ENCODE data around the gene EEF1A1. TPM values are rescaled to one million over a fixed set of nuclear protein-coding genes. Genes with fewer than 3 reads are reported as not detected.

The EEF1A1 gene
- total RNA-seq, 2 donors from 2014 or later = 4,267 to 4,798 TPM

DNA sequence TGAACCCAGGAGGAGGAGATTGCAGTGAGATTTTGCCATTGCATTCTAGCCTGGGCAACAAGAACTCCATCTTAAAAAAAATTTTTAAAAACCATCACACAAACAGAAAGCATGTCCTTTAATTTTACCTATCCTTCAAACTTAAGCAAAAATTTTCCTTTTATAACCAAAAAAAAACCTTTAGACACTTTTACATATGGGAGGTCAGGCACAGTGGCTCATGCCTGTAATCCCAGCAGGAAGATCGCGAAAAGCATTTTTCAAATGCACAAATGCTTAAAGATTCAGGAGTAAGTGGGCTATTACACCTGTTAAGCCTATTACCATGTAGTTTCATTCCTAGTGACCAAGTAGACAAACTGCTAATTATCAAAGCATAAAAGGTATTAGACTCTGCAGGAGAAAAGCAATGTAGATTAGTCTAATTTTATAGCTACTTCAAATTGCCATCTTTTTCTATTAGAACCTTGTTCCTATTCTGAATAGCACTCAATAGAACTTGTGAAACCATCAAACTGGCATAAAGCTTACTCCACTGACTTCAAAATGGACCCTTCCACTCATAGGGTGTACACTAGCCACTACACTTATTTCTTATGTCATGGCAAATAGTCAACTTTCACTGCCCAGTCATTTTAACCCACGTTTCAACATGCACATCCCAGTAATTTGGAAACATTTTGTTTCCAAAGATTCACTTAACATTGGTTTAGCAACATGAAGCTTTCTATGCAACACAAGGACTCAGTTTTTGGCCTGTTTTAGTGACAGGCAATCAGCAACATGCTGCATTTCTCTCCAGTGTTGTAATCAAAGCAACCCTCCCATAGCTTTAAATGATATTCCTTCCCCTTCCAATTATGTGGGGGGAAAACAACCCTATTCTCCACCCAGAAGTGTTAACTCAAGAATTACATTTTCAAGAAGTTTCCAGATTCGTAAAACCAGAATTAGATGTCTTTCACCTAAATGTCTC is 4.0 kb downstream of the EEF1A1 start:
- intact Hi-C loops (cut with DNase I) = loop anchor here (5.0 kb wide), 1 partner anchor 90 kb away; no protein-coding TSS in a partner anchor
- no peak overlapping the region for H3K4me3 ChIP-seq
- DNase-seq = no peak
- no peak for ATAC-seq
- H3K27me3 ChIP-seq = no peaks in the 10 kb centered on the region
- 39 to 47% methylated on average over 4 of the region's 4 CpGs for WGBS, 2 donors
- H3K4me1 ChIP-seq = peaks cover 44% of the 10 kb centered on the region
- H3K36me3 ChIP-seq (replicated peaks in 1 of 2; ENCODE audit: insufficient read depth in 1 of 2, low read depth in 2 of 2) = peaks cover 0 to 20% of the 10 kb centered on the region in 2 donors
- no peaks in the 10 kb centered on the region for H3K9me3 ChIP-seq
- TF ChIP-seq POLR2A (IDR thresholded peaks at IDR 0.05) = peak in 1 of 3 donors; percentile 29
- TF ChIP-seq, protein P1, sequence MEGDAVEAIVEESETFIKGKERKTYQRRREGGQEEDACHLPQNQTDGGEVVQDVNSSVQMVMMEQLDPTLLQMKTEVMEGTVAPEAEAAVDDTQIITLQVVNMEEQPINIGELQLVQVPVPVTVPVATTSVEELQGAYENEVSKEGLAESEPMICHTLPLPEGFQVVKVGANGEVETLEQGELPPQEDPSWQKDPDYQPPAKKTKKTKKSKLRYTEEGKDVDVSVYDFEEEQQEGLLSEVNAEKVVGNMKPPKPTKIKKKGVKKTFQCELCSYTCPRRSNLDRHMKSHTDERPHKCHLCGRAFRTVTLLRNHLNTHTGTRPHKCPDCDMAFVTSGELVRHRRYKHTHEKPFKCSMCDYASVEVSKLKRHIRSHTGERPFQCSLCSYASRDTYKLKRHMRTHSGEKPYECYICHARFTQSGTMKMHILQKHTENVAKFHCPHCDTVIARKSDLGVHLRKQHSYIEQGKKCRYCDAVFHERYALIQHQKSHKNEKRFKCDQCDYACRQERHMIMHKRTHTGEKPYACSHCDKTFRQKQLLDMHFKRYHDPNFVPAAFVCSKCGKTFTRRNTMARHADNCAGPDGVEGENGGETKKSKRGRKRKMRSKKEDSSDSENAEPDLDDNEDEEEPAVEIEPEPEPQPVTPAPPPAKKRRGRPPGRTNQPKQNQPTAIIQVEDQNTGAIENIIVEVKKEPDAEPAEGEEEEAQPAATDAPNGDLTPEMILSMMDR (IDR thresholded peaks at IDR 0.05) = no peak
- peak overlapping the region in 3 of 4 donors; percentile 37 to 69 (median 49) for H3K27ac ChIP-seq

DNA sequence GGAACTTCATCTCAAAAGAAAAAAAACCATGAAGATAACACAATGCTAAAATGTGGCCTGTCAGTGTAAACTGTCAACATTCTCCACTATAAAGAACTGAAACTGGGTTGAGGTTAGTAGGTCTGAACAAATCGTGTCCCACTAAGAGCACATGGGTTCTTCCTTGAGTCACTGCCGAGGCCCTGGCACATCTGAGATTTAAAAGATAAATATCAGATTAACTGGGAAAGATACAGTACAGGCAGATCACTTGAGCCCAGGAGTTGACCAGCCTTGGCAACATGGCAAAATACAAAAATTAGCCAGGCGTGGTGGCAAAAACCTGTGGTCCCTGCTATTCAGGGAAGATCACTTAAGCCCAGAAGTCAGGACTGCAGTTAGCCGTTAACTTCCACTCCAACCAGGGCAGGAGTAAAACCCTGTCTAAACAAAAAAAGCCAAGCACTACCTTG is 5.6 kb downstream of the EEF1A1 start:
- Histone ChIP-seq H3K27ac (peak overlapping the region in 2 of 4 donors; percentile 41 to 69), H3K36me3 (replicated peaks in 1 of 2; ENCODE audit: insufficient read depth in 1 of 2, low read depth in 2 of 2) (peaks cover 0 to 20% of the 10 kb centered on the region in 2 donors), H3K4me3 (no peak overlapping the region), H3K27me3 (no peaks in the 10 kb centered on the region), H3K4me1 (peaks cover 43% of the 10 kb centered on the region), H3K9me3 (no peaks in the 10 kb centered on the region)
- TF ChIP-seq, protein P1 (IDR thresholded peaks at IDR 0.05) = no peak
- TF ChIP-seq POLR2A (IDR thresholded peaks at IDR 0.05) = no peak
- intact Hi-C loops (cut with DNase I) = loop anchor here (5.0 kb wide), 1 partner anchor 92 kb away; no protein-coding TSS in a partner anchor
- WGBS, 2 donors = 30 to 41% methylated on average over 4 of the region's 4 CpGs
- ATAC-seq = no peak
- DNase-seq = peak in 1 of 4 donors; percentile 8

DNA sequence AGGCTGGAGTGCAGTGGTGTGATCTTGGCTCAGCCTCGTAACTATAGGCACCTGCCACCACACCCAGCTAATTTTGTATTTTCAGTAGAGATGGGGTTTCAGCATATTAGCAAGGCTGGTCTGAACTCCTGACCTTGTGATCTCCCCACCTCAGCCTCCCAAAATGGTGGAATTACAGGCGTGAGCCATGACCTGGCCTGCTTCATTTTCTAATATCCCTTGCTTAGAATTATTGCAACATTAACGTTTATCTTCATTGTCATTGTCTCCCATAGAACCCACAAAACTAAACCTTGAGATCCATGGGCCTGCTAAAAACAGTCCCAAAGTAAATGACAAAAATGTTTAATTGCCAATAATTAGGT is 6.1 kb downstream of the EEF1A1 start:
- Histone ChIP-seq H3K4me3 (no peak overlapping the region), H3K27ac (peak overlapping the region in 2 of 4 donors; percentile 41 to 69), H3K36me3 (replicated peaks in 1 of 2; ENCODE audit: insufficient read depth in 1 of 2, low read depth in 2 of 2) (peaks cover 0 to 20% of the 10 kb centered on the region in 2 donors), H3K4me1 (peaks cover 43% of the 10 kb centered on the region), H3K9me3 (no peaks in the 10 kb centered on the region), H3K27me3 (no peaks in the 10 kb centered on the region)
- DNase-seq = no peak
- no peak for ATAC-seq
- TF ChIP-seq, protein P1 (IDR thresholded peaks at IDR 0.05) = no peak
- TF ChIP-seq POLR2A (IDR thresholded peaks at IDR 0.05) = peak in 1 of 3 donors; percentile 1
- 43 to 52% methylated on average over 3 of the region's 3 CpGs for WGBS, 2 donors
- intact Hi-C loops (cut with DNase I) = loop anchor here (5.0 kb wide), 1 partner anchor 93 kb away; no protein-coding TSS in a partner anchor

DNA sequence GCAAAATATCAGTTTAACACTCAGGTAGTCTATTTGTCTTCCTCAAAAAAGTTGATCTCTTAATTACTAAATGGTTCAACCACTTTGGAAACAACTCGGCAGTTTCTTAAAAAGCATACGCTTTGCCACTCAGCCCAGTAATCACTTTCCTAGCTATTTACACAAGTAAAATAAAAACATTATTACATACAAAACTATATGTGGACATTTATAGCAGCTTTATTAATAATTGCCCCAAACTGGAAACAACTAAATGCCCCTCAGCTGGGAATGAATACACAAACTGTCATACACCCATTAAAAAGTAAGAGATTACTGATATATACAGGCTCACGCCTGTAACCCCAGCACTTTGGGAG is 7.4 kb downstream of the EEF1A1 start:
- intact Hi-C loops (cut with DNase I) = no loop called here
- WGBS, 2 donors = 37 to 45% methylated on average over 3 of the region's 3 CpGs

More for the DNA sequence above, 7.4 kb downstream of the EEF1A1 start:
- ATAC-seq (no peak), DNase-seq (no peak)
- TF ChIP-seq, protein P1 (IDR thresholded peaks at IDR 0.05) = no peak
- no peak for TF ChIP-seq POLR2A (IDR thresholded peaks at IDR 0.05)
- H3K4me3 ChIP-seq = no peak overlapping the region
- peak overlapping the region in 1 of 4 donors; percentile 34 for H3K27ac ChIP-seq
- peaks cover 34% of the 10 kb centered on the region for H3K4me1 ChIP-seq
- H3K27me3 ChIP-seq = no peaks in the 10 kb centered on the region
- peaks cover 0 to 12% of the 10 kb centered on the region in 2 donors for H3K36me3 ChIP-seq (replicated peaks in 1 of 2; ENCODE audit: insufficient read depth in 1 of 2, low read depth in 2 of 2)
- no peaks in the 10 kb centered on the region for H3K9me3 ChIP-seq
